NCI-H1105 (cell line): ENCODE results near the gene ISL2.

Experiments used
- DNase-seq: peaks from one replicate; lab custom pipeline; 2025; lab: John Stamatoyannopoulos, UW

ISL2 gene

DNA sequence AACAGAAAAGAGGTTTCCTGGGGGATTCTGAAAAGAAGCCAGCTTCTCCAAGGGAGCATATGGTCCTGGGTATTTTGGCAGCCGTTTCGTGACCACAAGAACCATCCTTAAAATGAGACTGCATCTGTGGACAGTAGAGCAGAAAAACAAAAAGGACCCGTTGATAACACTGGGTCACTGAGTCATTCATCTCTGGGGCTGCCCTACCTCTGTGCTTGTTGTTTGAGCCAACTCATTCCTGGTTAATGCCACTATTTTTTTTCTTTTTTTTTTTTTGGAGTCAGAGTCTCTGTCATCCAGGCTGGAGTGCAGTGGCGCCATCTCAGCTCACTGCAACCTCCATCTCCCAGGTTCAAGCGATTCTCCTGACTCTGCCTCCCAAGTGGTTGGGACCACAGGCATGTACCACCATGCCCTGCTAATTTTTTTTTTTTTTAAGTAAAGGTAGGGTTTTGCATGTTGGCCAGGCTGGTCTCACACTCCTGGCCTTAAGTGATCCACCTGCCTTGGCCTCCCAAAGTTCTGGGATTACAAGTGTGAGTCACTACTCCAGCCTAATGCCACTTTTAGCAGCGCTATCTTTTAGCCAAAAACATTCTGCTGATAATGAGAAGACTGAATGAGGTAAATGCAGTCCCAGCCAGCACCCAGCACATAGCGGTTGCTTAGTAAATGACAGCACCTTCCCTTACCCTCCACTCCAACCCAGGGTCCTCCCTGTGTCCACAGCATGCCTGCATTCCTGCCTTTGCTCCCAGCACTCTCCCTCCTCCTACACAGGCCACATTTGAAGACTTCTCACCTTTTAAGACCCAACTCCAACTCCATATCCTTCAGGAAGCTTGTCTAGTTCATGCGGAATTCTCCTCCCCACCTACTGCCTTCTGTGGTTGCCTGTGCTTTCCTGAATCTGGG is 9.1 kb upstream of the ISL2 start:
- DNase-seq = no peak

DNA sequence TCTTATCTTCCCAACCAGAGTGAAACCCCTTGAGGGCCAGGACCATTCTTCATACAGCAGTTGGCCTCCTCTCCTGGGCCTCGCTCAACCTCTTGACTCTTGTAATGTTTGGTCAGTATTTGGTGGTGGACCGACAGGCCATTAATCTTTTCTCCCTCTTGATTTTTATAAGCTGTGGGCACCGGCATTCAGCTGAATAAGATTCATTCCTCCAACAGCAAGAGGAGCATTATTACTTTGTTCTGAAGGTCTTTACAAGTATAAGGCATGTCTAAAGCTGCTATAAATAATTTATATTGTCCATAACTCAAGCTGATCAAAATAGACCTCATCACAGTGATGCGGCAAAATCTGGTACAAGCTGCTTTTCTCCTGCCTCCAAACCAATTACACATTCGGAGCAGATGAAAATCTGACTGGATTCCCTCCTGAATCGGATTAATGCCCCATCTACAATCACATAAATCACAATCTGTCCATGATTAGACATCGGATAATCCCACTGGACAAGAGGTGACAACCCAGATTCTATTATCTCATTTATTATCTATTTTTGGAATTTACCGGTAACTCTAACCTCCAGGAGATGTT is 8.4 kb upstream of the ISL2 start:
- DNase-seq = no peak

DNA sequence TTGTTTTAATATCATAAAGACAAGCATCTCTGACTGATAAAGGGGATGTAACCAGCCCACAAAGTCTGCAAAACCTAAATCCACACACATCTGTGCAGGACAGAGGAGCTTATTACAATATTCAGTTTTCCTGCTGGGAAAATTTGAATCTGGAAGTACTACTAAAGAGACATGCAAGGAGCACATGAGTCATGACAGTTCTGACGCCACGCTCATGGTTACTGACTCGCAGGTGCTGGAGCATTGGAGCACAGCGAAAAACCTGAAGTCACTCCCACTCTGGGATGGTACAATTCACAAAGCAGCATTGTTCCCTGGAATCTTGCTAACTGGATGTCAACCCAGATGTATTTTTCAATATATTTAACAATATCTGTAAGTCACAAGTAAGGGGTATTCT is 7.6 kb upstream of the ISL2 start:
- DNase-seq = no peak

DNA sequence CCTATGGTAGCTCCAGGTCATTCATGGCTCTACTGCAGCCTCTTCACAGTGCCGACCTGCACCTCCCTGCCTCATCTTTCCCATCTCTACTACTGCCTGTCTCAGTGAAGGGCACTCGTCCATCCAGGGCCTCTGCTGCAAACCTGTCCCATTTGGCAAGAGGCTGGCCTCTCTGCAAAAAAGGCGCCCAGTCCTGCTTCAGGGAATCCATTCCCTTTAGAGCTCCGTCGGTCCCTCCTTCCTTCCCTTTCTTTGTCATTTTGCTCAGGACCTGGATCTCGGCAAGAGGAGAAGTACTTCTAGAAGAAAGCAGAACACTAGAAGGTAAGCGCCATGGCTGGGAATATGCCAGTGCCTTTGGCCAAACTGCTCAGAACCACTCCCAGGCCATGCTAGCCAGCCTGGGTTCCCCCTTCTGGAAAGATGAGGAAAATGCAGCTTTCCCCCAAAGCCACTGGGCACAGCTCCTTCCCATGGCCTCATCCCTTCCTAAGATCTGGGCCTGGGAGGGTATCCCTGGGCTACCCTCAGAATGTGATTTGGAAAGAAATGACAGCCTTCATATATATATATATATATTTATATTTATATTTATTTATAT is 6.4 kb upstream of the ISL2 start:
- no peak for DNase-seq

DNA sequence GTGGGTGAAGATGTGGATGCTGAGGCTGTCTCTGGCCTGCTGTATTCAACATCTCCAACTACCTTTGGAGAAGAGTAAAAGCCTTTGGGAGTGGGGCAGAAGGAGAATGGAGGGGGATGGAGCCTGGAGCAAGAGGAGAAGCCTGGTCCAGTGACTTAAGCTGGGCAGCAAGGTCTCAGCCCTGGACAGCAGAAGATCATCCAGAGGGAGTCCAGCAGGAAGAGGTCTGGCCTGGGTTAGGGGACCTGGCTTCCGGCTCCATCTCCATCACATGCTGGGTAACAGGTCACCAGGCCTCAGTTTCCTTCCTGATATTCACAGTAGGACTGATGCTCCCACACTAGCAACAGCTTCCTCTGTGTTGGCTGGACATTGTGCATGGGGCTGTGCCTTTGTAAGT is 3.8 kb upstream of the ISL2 start:
- no peak for DNase-seq

DNA sequence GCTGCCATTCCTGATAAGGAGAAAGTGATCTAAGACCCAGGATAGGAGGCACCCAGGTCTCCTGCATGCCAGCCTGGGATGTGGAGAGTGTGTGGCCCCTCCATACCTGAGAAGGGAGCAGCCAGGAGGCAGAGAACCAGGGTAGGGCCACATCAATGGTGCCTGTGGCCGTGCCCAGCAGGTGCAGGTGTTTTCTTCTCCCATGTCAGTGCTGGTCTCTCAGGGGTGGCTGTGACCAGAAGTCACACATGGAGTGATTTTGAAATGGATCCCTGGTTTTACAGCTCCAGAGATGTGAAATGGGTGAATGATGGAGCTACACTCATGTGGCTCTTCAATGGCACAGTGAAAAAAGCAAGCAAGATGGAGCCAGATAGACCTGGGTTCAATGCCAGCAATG is 3.3 kb upstream of the ISL2 start:
- no peak for DNase-seq

DNA sequence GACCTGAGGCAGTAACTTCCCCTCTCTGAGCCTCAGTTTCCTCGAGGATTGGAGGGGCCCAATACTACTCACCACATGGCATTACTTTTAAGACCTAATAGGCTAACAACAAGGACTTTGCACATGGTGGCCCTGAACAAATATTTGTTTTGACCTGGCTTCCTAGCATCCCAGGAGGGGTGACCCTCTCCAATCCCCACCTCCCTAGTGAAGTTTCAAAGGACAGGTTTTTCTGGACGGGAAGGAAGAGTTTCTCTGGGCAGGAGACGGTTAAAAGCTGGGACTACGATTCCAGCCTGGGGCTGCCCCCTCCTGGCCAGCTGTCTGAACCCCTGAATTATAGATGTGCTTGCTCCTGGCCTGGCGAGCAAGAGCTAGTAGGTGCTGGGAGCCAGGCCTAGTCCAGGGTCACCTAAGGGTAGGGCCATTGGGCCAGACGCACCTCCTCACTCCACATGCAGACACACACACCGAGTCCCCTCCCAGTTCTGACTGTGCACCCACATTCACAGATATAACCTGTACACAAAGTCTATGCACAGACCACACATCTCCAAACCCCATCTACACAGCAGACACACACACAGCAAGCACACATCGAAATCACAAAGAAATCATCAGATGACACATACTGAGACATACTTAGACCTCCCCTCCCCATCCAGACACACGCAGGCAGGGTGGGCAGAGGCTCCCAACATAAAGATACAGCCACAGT is 2.7 kb upstream of the ISL2 start:
- DNase-seq = no peak

DNA sequence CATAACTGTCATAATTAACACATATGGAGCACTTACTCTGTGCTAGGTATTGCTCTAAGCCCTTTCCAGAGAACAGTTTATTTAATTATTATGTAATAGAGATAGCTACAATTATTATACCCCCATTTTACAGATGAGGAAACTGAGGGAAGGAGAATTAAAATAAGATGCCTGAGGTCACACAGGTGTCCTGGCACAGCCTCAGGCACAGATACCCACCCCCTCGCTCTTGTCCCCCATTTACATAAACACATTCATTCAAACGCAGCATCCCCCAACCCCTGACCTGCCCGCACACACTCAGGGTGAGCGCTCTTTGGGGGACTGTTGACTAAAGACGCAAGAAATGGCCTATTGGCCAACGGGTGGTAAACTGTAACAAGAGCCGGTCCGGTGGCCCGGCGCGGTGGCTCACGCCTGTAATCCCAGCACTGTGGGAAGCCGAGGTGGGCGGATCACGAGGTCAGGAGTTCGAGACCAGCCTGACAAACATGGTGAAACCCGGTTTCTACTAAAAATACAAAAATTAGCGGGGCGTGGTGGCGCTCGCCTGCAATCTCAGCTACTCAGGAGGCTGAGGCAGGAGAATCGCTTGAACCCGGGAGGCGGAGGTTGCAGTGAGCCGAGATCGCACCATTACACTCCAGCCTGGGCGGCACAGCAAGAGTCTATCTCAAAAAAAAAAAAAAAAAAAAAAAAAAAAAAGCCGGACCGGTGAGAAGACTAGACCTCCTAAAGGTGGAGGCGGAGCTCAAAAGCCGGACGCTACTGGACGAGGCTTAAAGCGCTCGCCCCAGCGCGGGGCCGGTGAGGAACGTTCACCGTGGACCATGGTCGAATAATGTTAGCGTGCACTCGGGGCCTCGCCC is 1.9 kb upstream of the ISL2 start:
- no peak for DNase-seq

DNA sequence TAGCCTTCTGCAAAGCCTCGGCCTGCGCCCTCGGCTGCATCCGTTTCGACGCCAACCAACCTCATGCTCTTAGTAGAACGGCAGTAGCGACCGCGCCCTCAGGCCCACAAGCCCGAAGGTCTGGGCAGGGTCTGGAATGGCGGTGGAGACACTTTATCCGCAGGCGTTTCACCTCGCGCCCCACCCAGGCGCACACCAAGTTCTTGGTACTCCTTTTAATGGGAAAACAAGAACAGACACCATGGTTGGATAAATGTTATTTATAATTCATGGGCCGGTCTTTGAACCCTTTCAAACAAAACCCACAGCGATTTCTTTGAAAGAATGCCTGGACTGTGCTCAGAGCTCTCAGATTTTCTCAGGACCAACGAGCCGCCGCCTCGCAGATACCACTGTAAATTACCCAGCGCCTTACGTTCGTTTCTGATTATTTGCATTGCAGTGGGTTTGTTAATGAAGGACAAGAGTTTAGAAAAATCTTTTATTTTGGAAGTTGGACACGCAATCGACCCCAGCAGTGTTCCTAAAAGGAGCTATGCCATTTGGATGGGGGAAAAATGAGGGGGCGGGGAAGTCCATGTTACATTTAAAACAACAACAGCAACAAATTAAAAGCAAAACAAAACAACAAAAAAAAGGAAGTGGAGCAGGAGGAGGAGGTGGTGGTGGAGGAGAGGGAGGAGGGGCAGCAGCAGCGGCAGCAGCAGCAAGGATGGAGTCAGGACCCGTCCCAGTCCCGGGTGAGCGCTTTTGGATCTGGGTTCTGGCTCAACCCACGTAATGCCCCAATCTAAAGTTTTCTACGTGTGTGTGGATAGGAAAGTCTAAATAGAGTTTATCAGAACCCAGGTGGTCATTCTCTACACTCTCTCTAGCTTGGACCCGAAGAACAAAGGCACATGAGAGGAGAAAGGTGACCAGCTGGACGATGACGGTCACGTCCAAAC is 993 bp upstream of the ISL2 start:
- DNase-seq = no peak

DNA sequence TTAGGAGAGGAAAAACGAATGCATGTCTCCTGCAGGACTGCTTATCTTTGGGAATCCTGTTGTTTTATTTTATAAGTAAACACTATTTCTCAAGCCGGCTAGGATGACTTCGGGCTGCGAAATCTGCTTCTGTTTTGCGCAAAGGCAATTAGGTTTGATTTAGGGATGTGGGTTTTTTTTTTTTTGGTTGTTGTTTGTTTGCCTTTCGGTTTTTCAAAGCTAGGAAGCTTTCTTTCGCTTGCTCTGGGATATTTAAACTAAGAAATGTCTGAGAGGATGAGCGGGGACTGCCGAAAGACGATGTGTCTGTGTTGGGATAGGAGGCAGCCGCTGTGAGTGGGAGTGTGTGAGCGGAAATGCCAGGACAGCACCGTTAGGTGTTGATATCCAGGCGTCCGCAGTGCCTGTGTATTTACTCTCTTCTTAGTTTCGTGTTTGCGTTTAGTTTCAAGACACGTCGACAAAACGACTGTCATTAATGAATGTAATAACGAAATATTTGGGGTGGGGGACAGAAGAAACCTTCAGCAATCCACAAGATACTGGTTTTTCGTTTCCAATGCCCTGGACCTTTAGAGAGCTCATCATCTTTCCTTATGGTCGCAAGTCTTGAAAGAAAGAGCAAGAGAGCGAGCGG is 604 bp downstream of the ISL2 start:
- no peak for DNase-seq

DNA sequence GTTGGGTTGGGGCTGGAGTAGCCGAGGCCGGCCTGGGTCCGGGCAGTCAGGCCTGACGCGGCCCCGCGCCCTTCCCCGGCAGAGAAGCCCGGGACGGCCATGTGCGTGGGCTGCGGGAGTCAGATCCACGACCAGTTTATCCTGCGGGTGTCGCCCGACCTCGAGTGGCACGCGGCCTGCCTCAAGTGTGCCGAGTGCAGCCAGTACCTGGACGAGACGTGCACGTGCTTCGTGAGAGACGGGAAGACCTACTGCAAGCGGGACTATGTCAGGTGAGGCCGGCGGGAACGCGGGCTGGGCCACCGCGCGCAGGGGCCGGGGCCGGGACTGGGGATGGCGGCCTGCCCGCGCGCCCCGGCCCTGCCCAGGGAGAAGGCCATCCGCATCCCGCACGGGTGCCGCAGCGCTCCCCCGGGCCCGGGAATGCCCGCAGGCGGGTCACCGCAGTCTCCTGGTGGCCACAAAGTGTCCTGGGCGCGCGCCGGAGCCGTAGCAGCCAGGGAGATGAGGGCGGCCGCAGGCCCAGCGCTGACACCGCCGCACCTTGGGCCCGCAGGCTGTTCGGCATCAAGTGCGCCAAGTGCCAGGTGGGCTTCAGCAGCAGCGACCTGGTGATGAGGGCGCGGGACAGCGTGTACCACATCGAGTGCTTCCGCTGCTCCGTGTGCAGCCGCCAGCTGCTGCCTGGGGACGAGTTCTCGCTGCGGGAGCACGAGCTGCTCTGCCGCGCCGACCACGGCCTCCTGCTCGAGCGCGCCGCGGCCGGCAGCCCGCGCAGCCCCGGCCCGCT is 1.3 kb downstream of the ISL2 start:
- DNase-seq = no peak

DNA sequence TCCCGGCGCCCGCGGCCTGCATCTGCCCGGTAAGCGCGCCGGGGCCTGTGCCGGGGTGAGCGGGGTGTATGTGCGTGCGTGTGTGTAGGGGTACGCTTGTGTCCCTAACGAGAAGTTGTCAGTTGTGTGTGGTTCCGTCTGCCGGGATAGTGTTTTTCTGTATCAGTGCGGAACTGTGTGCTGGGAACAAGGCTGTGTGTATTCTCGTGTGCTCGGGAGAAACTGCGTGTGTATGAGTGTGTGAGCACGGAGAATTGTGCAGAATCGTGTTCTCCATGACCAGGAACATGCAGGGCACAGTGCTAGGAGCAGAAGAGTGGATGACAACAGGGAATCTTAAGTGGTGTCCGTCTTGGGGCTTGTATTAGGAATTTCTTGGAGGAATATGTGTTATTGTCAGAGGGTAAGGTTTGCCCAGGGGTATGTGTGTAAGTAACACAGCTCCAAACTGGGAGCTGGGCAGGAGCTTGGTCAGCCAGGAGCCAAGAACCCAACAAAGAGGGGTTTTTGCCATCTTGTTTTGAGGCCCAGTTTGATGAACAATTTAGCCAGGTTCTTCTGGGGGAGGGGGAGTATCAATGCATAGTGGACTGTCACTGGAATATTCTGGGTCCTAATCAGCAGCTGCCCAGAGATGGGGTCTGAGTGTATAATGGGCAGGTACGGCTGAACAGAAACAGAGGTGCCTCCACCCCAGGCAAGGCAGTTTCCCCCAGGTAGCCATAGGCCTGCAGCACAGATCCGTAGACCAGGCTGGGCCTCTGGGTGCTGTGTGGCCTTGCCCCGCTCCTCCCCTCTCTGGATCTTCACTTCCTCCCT is 2.1 kb downstream of the ISL2 start:
- no peak for DNase-seq

DNA sequence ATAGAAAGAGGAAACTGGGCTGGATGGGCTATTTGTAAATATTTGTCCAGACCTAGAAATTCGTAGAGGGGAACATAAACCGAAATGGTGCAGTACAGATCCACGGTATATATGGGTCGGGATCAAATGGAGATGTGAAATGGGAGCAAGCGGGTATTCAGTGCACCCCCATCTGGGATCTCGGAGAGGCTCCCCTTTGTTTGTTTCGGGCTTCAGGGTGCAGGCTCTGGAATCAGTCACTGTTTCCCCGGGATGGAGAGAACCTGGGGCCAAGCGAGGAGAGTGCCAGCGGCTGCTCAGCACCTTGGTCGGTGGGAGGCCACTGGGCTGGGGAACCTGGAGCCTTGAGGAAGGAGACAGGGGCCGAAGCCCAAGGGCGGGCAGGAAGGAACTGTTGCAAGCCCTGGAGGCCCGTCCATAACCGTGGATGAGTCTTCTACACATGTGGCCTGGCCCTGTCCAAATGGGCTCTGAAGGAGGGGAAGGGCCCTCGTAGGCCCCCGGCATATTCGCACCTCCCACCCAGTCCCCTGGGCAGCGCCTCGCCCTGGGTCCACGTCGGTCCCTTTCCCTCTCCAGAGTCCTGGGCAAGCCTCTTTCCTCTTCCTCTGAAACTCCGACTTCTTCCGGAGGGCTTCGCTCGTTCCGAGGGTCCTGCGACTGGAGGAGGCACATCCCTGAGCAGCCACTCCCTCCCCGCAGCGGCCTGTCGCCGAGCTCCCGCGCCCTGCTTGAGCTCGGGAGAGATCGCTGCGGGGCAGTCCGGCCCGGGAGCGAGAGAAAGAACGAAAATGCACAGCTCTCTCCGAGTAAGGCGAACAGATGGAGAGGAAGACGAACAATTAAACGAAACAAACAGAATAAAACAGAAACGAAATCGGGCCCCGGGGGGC is 3.0 kb downstream of the ISL2 start:
- DNase-seq = no peak

DNA sequence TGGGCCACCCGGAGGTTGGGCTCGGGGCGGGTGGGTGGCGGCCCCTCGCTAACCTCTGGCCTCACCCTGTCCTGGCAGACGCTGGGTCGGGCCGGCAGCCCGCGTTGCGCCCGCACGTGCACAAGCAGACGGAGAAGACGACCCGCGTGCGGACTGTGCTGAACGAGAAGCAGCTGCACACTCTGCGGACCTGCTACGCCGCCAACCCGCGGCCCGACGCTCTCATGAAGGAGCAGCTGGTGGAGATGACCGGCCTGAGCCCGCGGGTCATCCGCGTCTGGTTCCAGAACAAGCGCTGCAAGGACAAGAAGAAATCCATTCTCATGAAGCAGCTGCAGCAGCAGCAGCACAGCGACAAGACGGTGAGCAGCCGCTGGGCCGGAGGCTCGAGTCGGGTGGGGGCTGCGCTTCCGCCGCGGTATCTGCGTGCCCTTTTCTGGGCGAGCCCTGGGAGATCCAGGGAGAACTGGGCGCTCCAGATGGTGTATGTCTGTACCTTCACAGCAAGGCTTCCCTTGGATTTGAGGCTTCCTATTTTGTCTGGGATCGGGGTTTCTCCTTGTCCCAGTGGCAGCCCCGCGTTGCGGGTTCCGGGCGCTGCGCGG is 3.7 kb downstream of the ISL2 start:
- no peak for DNase-seq

DNA sequence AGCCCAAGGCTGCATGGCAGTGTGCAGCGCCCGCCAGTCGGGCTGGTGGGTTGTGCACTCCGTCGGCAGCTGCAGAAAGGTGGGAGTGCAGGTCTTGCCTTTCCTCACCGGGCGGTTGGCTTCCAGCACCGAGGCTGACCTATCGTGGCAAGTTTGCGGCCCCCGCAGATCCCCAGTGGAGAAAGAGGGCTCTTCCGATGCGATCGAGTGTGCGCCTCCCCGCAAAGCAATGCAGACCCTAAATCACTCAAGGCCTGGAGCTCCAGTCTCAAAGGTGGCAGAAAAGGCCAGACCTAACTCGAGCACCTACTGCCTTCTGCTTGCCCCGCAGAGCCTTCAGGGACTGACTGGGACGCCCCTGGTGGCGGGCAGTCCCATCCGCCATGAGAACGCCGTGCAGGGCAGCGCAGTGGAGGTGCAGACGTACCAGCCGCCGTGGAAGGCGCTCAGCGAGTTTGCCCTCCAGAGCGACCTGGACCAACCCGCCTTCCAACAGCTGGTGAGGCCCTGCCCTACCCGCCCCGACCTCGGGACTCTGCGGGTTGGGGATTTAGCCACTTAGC is 4.3 kb downstream of the ISL2 start:
- no peak for DNase-seq

DNA sequence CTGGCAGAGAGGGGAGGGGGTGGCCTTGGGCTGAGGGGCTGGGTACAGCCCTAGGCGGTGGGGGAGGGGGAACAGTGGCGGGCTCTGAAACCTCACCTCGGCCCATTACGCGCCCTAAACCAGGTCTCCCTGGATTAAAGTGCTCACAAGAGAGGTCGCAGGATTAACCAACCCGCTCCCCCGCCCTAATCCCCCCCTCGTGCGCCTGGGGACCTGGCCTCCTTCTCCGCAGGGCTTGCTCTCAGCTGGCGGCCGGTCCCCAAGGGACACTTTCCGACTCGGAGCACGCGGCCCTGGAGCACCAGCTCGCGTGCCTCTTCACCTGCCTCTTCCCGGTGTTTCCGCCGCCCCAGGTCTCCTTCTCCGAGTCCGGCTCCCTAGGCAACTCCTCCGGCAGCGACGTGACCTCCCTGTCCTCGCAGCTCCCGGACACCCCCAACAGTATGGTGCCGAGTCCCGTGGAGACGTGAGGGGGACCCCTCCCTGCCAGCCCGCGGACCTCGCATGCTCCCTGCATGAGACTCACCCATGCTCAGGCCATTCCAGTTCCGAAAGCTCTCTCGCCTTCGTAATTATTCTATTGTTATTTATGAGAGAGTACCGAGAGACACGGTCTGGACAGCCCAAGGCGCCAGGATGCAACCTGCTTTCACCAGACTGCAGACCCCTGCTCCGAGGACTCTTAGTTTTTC is 4.9 kb downstream of the ISL2 start:
- peak; percentile 38 for DNase-seq
